Measurements from ENCODE around the gene CATSPER1.
A peak's percentile ranks its signal among the peaks of the same experiment; 100 is the strongest.

CATSPER1 gene

DNA sequence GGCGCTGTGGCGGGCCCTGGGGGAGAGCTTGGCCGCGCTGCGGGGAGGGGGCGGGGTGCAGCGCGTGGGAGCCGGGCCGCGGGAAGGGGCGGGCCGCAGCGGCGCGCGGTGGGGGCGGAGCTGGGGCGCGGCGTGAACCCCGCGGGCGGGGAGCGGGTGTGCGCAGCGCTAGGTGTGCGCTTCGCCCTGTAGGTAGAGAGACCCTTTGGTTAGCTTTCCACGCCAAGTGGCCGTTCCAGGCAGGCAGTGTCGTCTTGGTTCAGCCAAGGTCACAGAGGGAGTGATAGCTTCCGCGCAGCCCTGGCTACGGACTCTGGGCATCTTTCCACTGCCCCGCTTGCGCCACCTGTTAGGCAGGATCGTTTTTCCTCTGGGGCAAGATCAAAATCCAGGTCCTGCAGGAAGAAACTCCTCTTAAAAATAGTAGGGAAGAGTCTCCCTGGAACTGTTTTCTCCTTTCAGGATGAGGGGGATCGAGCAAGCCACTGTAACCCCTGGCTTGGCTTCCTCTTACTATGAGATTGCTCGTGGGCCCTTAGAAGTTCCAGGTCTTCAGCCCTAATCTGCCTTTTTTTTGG lies 23.5 kb downstream of the CATSPER1 start:
- DNase-seq, result peak in 1 of 6 experiments; percentile 74

- DNase-seq, result peak; percentile 87 to 99 (median 95)
Measured at GRCh38 chr11:66001942-66002647, 24.2 kb downstream of the CATSPER1 start, which contains the start of the genes BANF1 and EIF1AD. TSS of gene BANF1 (plus strand) at chr11:66002503. CDS start at chr11:66003251, 748 bp downstream. TSS of gene EIF1AD (minus strand) at chr11:66002157. CDS start at chr11:66000389, 1,768 bp downstream.

DNA sequence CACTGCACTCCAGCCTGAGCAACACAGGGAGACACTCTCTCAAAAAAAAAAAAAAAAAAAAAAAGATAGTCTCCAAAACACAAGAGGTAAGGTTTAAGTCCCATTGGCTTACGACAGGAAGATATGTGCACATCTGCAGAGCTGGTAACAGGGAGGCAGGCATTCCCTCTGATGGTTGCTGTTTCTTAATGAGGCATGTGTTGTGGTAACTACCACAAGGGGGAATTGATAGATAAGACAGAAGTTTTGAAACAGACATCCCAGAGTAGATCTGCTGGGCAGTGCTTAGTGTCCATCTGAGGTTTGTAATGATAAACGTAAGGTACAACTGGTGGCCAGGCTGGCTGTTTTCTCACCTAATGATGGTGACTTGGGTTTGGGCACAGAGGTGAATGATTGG lies 29.0 kb downstream of the CATSPER1 start:
- DNase-seq, result no peak

- no peak for DNase-seq
Measured at GRCh38 chr11:65992056-65992455, 34.2 kb downstream of the CATSPER1 start.

DNA sequence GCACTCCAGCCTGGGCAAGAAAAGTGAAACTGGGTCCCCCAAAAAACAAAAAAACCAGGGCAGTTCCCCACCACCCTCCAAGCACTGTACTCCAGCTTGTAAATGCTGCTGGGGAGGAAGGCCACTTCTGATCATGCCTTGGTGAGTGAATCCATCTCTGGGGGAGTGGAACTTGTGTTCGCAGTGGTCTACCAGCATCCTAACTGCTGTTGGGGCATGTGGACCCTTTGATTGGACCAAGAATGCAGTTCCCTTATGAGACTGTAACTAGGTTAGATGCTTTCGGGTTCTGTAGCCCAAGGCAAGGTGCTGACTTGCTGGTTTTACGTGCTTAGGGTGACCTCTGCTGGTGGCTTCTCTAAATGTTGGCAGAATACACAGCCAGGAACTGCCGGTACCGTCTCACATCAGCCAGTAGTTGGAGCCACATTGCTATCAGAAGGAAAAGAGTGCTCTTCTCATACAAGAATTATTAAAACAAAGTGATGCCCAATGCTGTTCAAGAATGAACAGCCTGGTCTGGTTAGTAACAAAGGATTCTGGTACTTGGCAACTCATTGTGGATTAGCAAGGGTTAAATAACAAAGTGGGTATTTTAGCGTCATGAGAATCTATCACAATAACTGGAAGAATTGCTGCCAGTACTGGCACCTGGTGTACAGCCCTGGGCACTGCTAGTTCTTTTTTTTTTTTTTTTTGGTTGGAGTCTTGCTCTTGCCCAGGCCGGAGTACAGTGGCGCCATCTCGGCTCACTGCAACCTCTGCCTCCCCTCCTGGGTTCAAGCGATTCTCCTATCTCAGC lies 37.3 kb downstream of the CATSPER1 start:
- peak; percentile 74 to 94 (median 88) for DNase-seq

- no peak for DNase-seq
Measured at GRCh38 chr11:65987336-65987735, 38.9 kb downstream of the CATSPER1 start.

- no peak for DNase-seq
Measured at GRCh38 chr11:65983589-65983987, 42.7 kb downstream of the CATSPER1 start.

DNA sequence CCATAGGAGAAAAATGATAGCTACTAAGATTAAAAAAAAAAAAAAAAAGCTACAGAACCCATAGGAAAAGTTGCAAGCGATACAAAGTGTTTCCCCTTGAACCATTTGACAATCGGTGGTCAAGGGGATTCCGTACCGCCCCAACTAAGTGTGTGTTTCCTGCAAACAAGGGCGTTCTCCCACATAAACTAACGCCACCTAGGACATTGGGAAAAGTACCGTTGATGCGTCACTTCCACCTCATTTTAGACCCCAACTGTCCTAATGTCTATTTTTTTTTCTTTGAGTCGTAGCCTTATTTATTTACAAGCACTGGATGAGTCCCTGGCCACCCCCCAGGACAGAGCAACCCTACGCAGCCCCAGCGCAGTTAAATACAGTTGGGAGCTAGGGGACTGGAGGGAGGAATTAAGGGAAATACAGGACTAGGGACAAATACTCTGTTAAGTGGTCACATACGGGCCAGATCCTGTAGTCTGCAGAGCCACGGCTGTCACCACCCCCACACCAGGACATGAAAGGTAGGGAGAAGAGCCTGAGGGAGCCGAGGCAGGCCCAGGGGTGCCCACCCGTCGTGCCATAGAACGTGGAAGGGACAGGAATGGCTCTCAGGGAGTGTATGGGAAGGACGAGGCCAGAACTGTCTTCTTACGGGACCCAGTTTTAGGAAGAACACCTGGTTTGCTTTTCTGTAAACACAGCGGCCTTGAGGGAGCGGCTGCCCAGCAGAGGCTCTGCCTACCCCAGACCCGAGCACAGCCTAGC lies 43.3 kb downstream of the CATSPER1 start:
- DNase-seq, result no peak

GRCh38 chr11:65981972-65982823 lies 44.1 kb downstream of the CATSPER1 start:
- no peak for DNase-seq

DNA sequence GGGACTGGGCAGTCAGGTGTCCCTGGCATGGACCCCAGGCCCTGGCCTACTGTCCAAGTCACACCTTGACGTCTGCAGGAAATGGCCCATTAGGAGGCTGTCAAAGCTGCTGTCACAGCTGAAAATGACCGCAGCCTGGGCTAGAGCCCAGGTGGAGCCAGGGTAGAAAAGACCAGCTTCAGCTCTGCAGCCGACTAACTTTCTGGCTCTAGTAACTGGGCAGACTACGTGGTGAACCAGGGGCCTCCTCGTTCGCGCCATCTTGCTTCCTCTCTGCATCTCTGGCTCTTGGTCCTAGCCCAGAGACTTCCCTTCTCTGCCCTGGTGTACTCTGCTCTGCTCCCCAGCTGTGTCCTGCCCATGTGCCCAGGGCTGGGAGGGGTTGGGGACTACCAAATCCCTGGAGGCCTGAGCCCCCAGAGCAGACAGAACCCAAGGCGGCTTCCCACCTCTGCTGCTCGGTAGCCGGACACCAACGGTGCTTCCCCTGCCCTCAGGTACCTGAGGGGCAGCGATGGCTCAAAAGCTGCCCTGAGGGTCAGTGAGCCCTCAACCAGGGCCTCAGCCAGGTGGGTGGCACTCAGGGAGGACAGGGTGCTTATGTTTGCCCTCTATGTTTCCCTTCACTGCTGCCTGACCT lies 45.1 kb downstream of the CATSPER1 start:
- no peak for DNase-seq

- DNase-seq, result no peak
Measured at GRCh38 chr11:65979261-65979759, 47.0 kb downstream of the CATSPER1 start.

DNA sequence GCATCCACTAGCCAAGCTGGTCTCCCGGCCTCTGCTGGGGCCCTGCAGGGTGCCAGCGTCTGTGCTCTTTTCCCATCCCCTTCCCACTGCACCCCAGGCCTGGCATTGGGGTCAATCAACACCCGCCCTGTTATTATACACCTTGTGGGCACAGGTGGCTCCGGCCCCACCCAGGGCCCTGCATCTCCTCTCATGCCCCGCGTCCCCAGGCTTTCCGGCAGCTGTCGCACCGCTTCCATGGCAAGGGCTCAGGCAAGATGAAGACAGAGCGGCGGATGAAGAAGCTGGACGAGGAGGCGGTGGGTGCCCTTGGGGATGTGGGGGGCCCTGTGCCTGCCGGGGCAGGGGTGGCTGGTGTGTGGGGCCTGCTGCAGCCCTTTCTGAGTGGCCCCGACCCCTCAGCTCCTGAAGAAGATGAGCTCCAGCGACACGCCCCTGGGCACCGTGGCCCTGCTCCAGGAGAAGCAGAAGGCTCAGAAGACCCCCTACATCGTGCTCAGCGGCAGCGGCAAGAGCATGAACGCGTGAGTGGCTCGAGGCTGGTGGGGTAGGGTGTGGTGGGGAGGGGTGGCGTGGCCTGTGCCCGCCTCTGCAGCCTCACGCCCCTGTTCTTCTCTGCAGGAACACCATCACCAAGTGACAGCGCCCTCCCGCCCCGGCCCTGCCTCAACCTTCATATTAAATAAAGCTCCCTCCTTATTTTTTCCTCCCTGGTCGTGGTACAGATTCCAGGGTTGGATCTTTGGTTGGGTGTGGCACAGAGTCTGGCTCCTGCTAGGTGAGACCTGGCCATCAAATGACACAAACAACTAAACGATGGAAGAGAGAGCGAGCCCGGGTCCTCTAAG lies 47.7 kb downstream of the CATSPER1 start:
- no peak for DNase-seq

GRCh38 chr11:65977621-65978390 lies 48.5 kb downstream of the CATSPER1 start:
- DNase-seq, result no peak

DNA sequence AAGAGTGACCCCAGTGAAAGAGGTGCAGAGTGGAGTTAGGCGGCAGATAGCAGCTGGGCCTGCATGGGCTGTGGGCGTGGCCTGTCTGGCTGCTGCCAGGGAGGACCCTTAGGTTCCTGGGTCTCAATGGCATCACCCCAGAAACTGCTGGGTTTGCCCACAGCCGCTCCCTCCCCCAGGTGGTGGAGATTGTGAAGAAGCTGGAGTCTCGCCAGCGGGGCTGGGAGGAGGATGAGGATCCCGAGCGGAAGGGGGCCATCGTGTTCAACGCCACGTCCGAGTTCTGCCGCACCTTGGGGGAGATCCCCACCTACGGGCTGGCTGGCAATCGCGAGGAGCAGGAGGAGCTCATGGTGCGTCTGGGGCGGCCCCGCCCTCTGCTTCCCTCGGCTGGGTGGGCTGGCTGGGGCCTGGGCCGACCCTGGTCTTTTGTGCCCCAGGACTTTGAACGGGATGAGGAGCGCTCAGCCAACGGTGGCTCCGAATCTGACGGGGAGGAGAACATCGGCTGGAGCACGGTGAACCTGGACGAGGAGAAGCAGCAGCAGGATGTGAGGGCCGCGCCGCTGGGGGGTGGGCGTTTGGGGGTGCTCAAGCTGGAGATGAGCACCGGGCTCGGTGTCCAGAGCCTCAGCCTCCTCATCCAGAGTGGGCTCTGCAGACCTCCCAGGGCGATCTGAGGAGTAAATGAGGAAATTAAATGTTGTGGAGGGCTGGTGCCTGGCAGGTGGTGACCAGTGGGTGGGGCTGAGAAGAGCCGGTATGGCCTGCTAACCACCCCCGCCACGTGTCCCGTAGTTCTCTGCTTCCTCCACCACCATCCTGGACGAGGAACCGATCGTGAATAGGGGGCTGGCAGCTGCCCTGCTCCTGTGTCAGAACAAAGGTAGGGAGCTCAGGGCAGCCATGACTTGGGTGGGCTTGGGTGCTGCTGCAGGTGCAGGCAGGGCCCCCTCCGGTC lies 49.8 kb downstream of the CATSPER1 start:
- no peak for DNase-seq

GRCh38 chr11:65975771-65976170 lies 50.5 kb downstream of the CATSPER1 start:
- DNase-seq, result no peak

DNA sequence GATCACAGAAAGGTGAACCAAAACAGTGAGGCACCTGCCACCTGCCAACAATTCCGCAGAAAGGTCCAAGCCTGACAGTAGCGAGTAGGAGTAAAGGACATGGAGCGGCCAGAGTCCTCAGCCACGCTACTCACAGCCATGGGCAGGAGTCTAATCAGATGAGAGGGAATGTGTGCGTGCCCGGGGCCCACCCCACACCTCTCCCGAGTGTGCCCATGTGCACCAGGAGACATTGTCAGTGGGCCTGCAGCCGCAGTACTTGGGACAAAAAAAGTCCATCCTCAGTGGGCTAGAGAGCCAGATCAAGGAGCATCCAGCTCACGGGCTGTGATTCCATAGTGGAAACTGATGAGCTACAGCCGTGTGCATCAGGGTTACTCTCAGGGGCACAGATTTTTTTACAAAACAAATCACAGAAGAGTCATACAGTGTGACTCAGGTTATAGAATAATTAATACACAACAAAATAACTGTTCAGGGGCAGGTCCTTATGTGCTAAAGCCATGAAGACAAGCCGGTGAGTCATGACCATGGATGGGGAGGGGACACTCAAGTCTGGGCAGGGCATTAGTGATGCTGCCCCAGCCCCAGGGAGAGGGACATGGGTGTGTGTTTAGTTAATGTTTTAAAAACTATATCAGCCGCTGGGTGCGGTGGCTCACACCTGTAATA lies 52.7 kb downstream of the CATSPER1 start:
- DNase-seq, result no peak

DNA sequence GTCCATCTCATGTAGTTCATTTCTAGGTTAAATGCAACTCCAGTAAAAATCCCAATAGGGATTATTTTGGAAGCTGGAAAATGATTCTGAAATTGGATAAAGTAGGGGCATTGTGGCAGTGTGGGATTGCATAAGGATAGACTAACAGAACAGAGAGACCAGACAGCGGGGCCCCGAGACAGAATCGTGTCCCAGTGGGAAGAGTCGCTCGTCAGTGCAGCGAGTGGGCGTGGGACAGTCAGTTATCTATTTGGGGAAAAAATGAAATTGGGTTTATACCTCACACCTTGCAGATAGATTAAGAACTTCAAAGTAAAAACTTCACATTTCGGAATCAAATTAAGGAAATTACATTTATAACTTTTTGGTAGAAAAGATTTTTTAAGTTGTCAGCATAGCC lies 54.2 kb downstream of the CATSPER1 start:
- DNase-seq, result no peak

All from stimulated activated naive CD4-positive, alpha-beta T cell (primary cell).